Measurements from ENCODE around the gene TBC1D23.
"Not testable (repeated sequence)": the region's sequence is repeated elsewhere in the genome, so short reads cannot be mapped to it uniquely, and the experiment has no call there.

The TBC1D23 gene

DNA sequence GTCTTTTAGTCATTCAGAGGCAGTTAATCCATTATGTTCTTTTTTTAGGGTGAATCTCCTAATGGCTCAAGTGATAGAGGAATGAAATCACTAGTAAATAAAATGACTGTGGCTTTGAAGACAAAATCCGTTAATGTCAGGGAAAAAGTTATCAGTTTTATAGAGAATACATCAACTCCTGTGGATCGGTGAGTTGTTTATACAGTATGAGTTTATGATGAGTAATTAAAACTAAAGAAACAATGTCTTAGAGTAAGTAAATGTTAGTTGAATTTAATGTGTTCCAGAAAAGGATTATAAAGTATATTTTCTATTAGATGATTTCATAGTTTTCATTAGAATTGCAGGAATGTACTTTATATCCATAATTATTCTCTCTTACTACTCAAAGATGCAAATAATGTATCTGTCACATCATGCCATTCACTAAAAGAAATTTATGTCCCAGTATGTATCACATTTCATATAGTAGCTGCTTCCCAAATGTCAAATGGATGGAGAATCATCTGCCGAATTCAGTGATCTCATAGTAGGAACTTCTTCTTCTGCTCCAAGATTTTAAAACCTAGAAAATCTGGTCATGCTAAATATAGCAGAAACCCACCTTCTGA, 49.7 kb downstream of the TBC1D23 start:
- Histone ChIP-seq H3K9me3 (ENCODE audit: control insufficient read depth, insufficient read depth, low read length) (no peaks in the 10 kb centered on the region), H3K4me3 (ENCODE audit: low read depth, low read length) (no peak overlapping the region), H3K9ac (ENCODE audit: low read depth, low read length) (no peak overlapping the region), H3K27me3 (ENCODE audit: control insufficient read depth, insufficient read depth, low read length) (no peaks in the 10 kb centered on the region), H3K36me3 (ENCODE audit: control insufficient read depth, insufficient read depth, low read length) (peaks cover 4% of the 10 kb centered on the region), H3K4me1 (ENCODE audit: control insufficient read depth, insufficient read depth, low read length) (no peaks in the 10 kb centered on the region)

DNA sequence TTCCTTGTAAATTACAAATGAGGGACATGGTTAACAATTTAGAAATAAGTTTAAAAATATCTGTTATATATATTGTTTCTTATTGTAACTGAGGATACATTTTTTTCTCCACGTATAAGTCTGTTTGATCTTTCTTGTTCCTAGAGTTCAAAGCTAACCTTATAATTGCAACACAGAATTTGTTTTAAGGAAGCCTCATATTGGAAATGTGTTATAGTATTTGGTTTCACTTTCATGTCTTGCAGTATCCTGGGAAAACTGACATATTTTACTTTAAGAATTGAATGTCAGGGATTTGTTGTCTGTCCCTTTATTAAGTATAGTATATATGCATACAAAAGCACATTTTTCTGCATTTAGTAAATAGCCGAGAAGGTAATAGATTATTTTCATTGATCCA, 50.2 kb downstream of the TBC1D23 start:
- no peaks in the 10 kb centered on the region for H3K9me3 ChIP-seq (ENCODE audit: control insufficient read depth, insufficient read depth, low read length)
- H3K4me1 ChIP-seq (ENCODE audit: control insufficient read depth, insufficient read depth, low read length) = no peaks in the 10 kb centered on the region
- peaks cover 4% of the 10 kb centered on the region for H3K36me3 ChIP-seq (ENCODE audit: control insufficient read depth, insufficient read depth, low read length)
- no peaks in the 10 kb centered on the region for H3K27me3 ChIP-seq (ENCODE audit: control insufficient read depth, insufficient read depth, low read length)
- no peak overlapping the region for H3K9ac ChIP-seq (ENCODE audit: low read depth, low read length)
- H3K4me3 ChIP-seq (ENCODE audit: low read depth, low read length) = no peak overlapping the region

DNA sequence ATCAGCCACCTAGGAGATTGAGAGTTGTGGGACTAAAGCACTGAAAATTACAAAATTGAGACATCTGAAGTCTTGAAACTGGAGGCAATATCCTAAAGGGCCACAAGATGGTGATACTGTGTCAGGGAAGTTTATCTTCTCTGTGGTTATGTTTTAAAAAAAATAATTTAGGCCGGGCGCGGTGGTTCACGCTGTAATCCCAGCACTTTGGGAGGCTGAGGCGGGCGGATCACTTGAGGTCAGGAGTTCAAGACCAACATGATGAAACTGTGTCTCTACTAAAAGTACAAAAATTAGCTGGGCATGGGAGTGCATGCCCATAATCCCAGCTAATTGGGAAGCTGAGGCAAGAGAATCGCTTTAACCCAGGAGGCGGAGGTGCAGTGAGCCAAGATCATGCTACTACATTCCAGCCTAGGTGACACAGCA, 55.9 kb downstream of the TBC1D23 start:
- Histone ChIP-seq H3K27me3 (ENCODE audit: control insufficient read depth, insufficient read depth, low read length) (no peaks in the 10 kb centered on the region), H3K4me1 (ENCODE audit: control insufficient read depth, insufficient read depth, low read length) (no peaks in the 10 kb centered on the region), H3K9me3 (ENCODE audit: control insufficient read depth, insufficient read depth, low read length) (no peaks in the 10 kb centered on the region), H3K4me3 (ENCODE audit: low read depth, low read length) (no peak overlapping the region), H3K36me3 (ENCODE audit: control insufficient read depth, insufficient read depth, low read length) (peaks cover 3% of the 10 kb centered on the region), H3K9ac (ENCODE audit: low read depth, low read length) (no peak overlapping the region)

DNA sequence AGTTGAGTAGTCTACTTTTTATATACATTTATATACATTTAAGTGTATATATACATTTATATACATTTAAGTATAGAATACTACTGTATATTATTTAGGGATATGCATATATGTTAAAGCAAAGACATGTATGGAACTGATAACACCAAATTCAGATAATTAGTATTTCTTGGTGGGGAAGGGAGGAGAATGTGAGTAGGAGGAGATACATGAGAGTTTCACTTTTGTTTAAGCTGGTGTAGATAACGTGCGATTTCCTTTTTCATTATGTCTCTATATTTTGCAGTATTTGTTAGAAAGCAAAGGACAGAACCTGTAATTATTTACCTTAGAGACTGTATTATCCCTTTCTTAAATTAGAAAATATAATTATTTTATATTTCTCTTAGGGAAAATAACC, 57.1 kb downstream of the TBC1D23 start:
- no peaks in the 10 kb centered on the region for H3K9me3 ChIP-seq (ENCODE audit: control insufficient read depth, insufficient read depth, low read length)

DNA sequence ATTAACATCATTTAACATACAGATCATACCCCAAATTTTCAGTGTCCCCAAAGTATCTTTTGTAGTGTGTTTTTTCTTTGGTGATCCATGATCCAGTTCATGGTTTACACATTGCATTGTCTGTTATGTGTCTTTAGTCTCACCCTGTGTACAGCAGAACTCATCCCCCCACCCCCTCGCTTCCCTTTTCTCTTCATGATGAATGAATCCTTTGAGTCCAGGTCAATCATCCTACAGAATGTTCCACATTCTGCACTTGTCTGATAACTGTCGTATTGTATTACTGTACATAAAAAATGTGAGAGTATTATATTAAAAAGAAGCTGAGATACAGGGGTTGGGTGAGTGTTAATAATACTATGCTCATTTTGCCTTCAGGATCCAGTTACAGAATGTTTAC, 59.2 kb downstream of the TBC1D23 start:
- no peaks in the 10 kb centered on the region for H3K9me3 ChIP-seq (ENCODE audit: control insufficient read depth, insufficient read depth, low read length)

More for the DNA sequence above, 57.1 kb downstream of the TBC1D23 start:
- H3K27me3 ChIP-seq (ENCODE audit: control insufficient read depth, insufficient read depth, low read length) = no peaks in the 10 kb centered on the region
- no peak overlapping the region for H3K9ac ChIP-seq (ENCODE audit: low read depth, low read length)
- H3K4me1 ChIP-seq (ENCODE audit: control insufficient read depth, insufficient read depth, low read length) = no peaks in the 10 kb centered on the region
- H3K4me3 ChIP-seq (ENCODE audit: low read depth, low read length) = no peak overlapping the region
- peaks cover 3% of the 10 kb centered on the region for H3K36me3 ChIP-seq (ENCODE audit: control insufficient read depth, insufficient read depth, low read length)

DNA sequence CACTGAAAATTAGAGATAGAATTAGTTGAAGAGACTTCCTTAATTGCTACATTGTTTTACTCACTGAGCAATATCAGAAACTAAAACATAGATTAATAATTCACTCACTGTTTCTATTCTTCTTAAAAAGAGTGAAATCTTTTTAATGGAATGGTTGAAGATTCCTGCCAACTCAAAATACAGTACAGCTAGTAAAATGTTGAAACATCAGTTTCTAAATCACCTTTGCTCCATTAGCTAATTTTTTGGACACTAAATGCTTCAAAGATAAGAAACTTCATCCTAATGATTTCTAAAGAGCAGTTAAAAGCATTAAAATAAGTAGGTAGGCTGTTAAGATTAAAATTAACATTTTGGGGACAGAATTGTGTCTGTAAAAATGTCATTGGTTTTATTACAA, 63.3 kb downstream of the TBC1D23 start:
- Histone ChIP-seq H3K4me3 (ENCODE audit: low read depth, low read length) (no peak overlapping the region), H3K9me3 (ENCODE audit: control insufficient read depth, insufficient read depth, low read length) (no peaks in the 10 kb centered on the region), H3K27me3 (ENCODE audit: control insufficient read depth, insufficient read depth, low read length) (no peaks in the 10 kb centered on the region), H3K36me3 (ENCODE audit: control insufficient read depth, insufficient read depth, low read length) (peaks cover 3% of the 10 kb centered on the region), H3K4me1 (ENCODE audit: control insufficient read depth, insufficient read depth, low read length) (no peaks in the 10 kb centered on the region), H3K9ac (ENCODE audit: low read depth, low read length) (no peak overlapping the region)

More for the DNA sequence above, 59.2 kb downstream of the TBC1D23 start:
- no peak overlapping the region for H3K4me3 ChIP-seq (ENCODE audit: low read depth, low read length)
- H3K36me3 ChIP-seq (ENCODE audit: control insufficient read depth, insufficient read depth, low read length) = peaks cover 3% of the 10 kb centered on the region
- no peaks in the 10 kb centered on the region for H3K4me1 ChIP-seq (ENCODE audit: control insufficient read depth, insufficient read depth, low read length)
- H3K27me3 ChIP-seq (ENCODE audit: control insufficient read depth, insufficient read depth, low read length) = no peaks in the 10 kb centered on the region
- H3K9ac ChIP-seq (ENCODE audit: low read depth, low read length) = no peak overlapping the region

DNA sequence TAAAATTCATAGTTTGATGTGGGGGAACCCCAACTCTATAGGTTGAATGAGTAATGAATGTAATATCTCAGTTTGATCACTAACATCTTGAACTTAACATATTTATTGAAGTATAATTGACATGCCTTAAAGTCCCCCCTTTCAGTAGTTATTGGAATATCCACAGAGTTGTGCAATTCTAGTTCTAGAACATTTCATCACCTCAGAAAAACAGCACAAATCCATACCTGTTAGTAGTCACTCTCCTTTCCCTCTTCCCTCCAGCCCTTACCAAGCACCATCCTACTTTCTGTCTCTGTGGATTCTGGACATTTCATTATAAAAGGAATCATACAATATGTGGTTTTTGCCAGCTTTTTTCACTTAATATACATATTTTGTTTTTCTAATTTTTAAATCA, 65.0 kb downstream of the TBC1D23 start:
- H3K9me3 ChIP-seq (ENCODE audit: control insufficient read depth, insufficient read depth, low read length) = no peaks in the 10 kb centered on the region
- no peaks in the 10 kb centered on the region for H3K4me1 ChIP-seq (ENCODE audit: control insufficient read depth, insufficient read depth, low read length)
- H3K36me3 ChIP-seq (ENCODE audit: control insufficient read depth, insufficient read depth, low read length) = peaks cover 3% of the 10 kb centered on the region
- H3K9ac ChIP-seq (ENCODE audit: low read depth, low read length) = no peak overlapping the region
- no peak overlapping the region for H3K4me3 ChIP-seq (ENCODE audit: low read depth, low read length)
- H3K27me3 ChIP-seq (ENCODE audit: control insufficient read depth, insufficient read depth, low read length) = no peaks in the 10 kb centered on the region

DNA sequence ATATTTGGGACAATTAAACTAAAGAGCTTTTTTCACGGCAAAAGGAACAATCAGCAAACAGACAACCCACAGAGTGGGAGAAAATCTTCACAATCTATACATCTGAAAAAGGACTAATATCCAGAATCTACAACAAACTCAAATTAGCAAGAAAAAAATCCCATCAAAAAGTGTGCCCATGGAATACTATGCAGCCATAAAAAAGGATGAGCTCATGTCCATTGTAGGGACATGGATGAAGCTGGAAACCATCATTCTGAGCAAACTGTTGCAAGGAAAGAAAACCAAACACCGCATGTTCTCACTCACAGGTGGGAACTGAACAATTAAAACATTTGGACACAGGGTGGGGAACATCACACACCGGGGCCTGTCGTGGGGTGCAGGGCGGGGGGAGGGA, 66.6 kb downstream of the TBC1D23 start:
- H3K36me3 ChIP-seq (ENCODE audit: control insufficient read depth, insufficient read depth, low read length); H3K9me3 ChIP-seq (ENCODE audit: control insufficient read depth, insufficient read depth, low read length); H3K27me3 ChIP-seq (ENCODE audit: control insufficient read depth, insufficient read depth, low read length); H3K4me1 ChIP-seq (ENCODE audit: control insufficient read depth, insufficient read depth, low read length); H3K9ac ChIP-seq (ENCODE audit: low read depth, low read length); H3K4me3 ChIP-seq (ENCODE audit: low read depth, low read length): not testable (repeated sequence)

DNA sequence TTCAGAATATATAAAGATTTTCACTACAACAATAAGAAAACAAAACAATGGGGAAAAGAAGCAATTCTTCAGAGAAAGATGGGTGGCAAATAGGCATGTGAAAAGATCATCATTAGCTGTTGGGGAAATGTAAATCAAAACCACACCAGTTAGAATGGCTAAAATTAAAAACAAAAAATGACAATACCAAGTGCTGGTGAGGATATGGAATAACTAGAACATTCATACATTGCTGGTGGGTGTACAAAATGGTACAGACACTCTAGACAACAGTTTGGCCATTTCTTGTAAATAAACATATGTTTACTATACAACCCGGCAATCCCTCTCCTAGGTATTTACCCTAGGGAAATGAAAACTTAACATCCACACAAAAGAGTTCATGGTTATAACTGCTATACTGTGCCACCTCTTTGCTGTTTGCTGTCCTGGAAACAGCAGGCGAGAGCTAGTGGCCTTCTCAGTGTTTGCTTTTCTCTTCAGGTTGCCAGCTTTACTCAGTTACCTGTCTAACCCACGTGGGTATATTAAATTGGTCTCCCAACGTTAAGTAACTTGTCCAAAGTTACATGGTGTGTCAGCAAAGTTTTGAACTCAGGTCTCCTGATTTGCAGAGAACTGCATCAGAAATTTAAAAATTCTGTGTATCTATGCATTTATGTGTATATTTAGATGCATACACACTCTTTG, 69.2 kb downstream of the TBC1D23 start:
- H3K36me3 ChIP-seq (ENCODE audit: control insufficient read depth, insufficient read depth, low read length) = no peaks in the 10 kb centered on the region
- no peaks in the 10 kb centered on the region for H3K9me3 ChIP-seq (ENCODE audit: control insufficient read depth, insufficient read depth, low read length)
- no peaks in the 10 kb centered on the region for H3K4me1 ChIP-seq (ENCODE audit: control insufficient read depth, insufficient read depth, low read length)
- H3K4me3 ChIP-seq (ENCODE audit: low read depth, low read length) = no peak overlapping the region
- peaks cover 2% of the 10 kb centered on the region for H3K27me3 ChIP-seq (ENCODE audit: control insufficient read depth, insufficient read depth, low read length)
- no peak overlapping the region for H3K9ac ChIP-seq (ENCODE audit: low read depth, low read length)

DNA sequence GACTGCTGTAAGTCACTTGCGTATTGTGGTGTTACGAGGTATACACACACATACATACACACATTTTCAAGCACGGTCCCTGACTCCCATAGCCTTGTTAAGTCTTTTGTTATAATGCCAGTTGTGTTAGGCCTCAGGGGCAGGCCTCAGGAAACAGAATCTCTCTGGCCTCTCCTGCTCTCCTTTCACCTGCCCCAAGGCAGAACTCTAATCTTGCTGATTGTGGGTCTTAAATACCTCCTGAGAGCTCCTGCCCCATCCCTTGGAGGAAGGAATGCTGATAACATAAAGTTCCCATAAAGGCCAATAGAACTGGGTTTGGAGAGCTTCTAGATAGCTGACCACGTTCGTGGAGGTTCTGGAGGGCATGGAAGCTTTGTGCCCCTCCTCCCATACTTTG, 69.9 kb downstream of the TBC1D23 start:
- no peaks in the 10 kb centered on the region for H3K36me3 ChIP-seq (ENCODE audit: control insufficient read depth, insufficient read depth, low read length)
- peaks cover 2% of the 10 kb centered on the region for H3K27me3 ChIP-seq (ENCODE audit: control insufficient read depth, insufficient read depth, low read length)
- H3K9ac ChIP-seq (ENCODE audit: low read depth, low read length) = no peak overlapping the region
- H3K4me3 ChIP-seq (ENCODE audit: low read depth, low read length) = no peak overlapping the region
- H3K9me3 ChIP-seq (ENCODE audit: control insufficient read depth, insufficient read depth, low read length) = no peaks in the 10 kb centered on the region
- no peaks in the 10 kb centered on the region for H3K4me1 ChIP-seq (ENCODE audit: control insufficient read depth, insufficient read depth, low read length)

DNA sequence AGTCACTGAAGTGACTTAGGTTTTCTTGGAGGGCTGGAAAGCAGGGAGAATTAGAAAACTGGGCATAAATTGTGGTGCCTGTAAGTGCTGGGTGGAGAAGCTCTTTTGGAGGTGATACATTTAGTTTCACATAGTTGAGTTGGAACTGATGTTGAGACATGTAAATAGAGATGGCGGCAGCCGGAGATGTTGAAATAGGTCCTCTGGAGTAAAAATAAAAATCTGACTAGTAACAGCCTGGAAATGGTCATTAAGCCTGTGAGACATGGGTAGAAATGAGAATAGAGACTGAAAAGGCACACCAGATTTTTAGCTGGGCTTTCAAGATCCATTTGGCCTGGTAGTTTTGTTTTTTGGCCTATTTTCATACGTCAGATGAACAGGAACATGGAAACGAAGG, 70.9 kb downstream of the TBC1D23 start:
- H3K4me3 ChIP-seq (ENCODE audit: low read depth, low read length) = no peak overlapping the region
- H3K4me1 ChIP-seq (ENCODE audit: control insufficient read depth, insufficient read depth, low read length) = no peaks in the 10 kb centered on the region
- no peaks in the 10 kb centered on the region for H3K36me3 ChIP-seq (ENCODE audit: control insufficient read depth, insufficient read depth, low read length)
- no peaks in the 10 kb centered on the region for H3K9me3 ChIP-seq (ENCODE audit: control insufficient read depth, insufficient read depth, low read length)
- H3K27me3 ChIP-seq (ENCODE audit: control insufficient read depth, insufficient read depth, low read length) = peaks cover 2% of the 10 kb centered on the region
- no peak overlapping the region for H3K9ac ChIP-seq (ENCODE audit: low read depth, low read length)

DNA sequence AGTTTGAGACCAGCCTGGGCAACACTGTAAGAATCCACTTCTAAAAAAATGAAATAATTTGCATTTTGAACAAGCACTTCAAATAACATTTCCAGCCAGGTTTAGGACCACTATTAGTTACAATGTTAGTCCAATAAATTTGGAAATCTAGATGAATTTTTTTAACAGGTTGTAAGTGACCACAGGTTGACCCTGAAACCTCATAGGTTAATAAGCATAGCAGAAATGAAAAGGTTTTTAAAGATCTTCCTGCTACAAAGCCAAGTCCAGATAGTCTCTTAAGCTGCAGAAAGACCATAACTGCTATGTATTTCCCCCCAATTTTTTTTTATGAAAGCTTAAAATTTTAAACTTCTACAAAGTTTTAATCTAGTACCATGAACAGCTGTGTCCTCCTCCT, 72.3 kb downstream of the TBC1D23 start:
- Histone ChIP-seq H3K9me3 (ENCODE audit: control insufficient read depth, insufficient read depth, low read length) (no peaks in the 10 kb centered on the region), H3K27me3 (ENCODE audit: control insufficient read depth, insufficient read depth, low read length) (peaks cover 2% of the 10 kb centered on the region), H3K4me3 (ENCODE audit: low read depth, low read length) (no peak overlapping the region), H3K4me1 (ENCODE audit: control insufficient read depth, insufficient read depth, low read length) (no peaks in the 10 kb centered on the region), H3K36me3 (ENCODE audit: control insufficient read depth, insufficient read depth, low read length) (no peaks in the 10 kb centered on the region), H3K9ac (ENCODE audit: low read depth, low read length) (no peak overlapping the region)

Data from iPS-15b (cell line).